DMS 273 treated with DMSO at 0.1 percent for 48 hours (cell line): ENCODE measurements around the gene RAMP3.
"Not testable (repeated sequence)": the region's sequence is repeated elsewhere in the genome, so short reads cannot be mapped to it uniquely, and the experiment has no call there.

Experiments
- DNase-seq: peaks from one replicate; lab custom pipeline; 2025; lab: John Stamatoyannopoulos, UW

RAMP3 gene, protein sequence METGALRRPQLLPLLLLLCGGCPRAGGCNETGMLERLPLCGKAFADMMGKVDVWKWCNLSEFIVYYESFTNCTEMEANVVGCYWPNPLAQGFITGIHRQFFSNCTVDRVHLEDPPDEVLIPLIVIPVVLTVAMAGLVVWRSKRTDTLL

DNA sequence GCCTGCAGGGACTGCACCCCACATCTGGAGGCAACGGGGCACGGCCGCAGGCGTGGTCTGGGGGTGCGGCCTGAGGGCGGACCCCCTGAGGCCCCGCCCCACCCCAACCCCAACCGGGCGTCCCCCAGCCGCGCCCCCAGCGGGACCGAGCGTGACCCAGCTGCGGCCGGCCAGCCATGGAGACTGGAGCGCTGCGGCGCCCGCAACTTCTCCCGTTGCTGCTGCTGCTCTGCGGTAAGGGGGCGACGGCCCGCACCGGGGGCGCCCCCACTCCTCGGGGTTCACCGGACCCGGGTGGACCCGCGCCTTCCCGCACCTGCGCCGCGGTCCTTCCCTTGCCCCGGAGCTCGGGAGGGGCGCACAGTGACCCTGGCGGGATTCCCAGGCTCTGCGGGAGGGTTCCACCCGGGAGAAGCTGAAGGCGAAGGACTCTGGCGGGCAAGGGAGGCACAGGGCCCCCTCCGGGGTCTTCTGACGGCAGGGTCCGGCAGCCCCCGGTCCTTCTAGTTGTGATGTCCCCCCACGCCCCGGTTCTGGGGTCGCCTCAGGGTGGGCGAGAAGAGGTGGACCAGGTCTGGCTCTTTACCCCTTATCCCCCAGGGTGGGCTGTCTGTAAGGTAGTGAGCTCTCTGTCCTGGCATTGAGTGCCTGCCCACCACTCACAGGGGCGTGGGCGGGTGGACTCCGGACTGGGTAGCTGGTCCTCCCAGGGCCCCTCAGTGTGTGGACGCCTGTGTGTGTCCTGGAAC lies at the start of gene RAMP3:
Gene RAMP3 (plus strand): TSS at position 139 of the 749 bp plus-strand sequence. CDS start 38 bp downstream, at position 177.
- DNase-seq = no peak

- DNase-seq = no peak
Observed at GRCh38 chr7:45108863-45109262, 48.7 kb upstream of the RAMP3 start.

DNA sequence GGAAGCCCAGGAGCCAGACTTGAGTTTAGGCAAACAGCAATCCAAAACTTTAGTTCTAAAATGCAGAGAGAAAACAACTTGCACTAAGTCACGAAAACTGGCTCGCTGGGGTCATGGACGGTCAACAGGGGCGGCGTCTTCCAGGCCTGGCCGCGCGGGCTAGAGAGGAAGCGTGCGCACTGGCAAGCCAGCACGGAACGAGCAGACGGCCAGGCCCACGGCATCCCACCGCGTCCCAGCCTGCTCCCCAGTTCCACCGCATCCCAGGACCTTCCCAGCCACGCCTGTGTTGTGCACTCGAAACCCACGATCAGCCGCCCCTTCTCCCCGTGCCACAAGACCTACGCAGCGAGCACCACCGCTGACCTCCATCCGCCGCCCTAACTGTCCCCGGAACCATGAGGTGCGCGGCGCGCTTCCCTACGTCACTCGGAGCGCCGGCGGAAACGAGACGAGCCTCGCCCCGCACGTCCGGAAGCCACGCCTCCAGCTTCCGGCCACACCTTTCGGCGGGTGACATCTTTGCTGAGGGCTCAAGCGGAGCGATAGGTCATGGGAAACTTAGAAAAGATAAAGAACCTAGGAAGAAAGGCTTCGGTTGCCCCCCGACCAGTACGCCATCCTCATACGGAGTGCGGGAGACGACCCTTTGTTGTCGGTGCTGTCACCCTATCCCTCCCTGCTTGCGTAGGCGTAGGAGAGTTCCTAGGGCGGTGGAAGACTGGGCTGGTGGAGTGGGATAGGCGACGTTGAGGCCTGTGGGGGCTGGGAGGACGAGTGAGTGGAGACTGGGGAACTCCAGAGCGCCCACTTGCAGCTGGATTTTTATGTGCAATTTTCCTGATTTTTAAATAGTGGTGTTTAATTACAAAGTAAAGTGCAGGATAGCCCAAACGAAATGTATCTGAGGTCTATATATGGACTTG lies 46.0 kb upstream of the RAMP3 start, which contains the start of gene TBRG4:
Gene TBRG4 (minus strand): TSS at position 400 of the 926 bp plus-strand sequence. CDS start 2,460 bp downstream, outside the sequence.
- DNase-seq = peak; percentile 96

DNA sequence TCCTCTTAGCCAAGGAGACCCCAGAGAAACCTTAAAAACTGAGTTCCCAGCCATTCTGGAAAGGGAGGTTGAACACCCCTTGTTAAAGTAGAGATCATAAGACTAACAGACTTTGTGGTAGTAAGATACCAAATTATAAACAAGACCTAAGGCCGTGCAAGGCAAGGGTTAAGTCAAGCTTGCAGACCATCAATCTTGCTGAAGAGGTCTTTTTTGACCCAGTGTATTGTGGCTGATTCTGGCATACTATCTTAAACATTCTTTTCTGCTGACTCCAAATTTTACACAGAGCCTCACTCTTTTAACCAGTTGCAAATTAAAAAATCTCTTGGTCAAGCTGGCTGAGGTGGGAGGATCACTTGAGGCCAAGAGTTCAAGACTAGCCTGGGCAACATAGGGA lies 44.9 kb upstream of the RAMP3 start:
- DNase-seq = no peak

GRCh38 chr7:45114257-45114656 lies 43.3 kb upstream of the RAMP3 start:
- DNase-seq = not testable (repeated sequence)

- DNase-seq = no peak
Observed at GRCh38 chr7:45114926-45115325, 42.7 kb upstream of the RAMP3 start.

DNA sequence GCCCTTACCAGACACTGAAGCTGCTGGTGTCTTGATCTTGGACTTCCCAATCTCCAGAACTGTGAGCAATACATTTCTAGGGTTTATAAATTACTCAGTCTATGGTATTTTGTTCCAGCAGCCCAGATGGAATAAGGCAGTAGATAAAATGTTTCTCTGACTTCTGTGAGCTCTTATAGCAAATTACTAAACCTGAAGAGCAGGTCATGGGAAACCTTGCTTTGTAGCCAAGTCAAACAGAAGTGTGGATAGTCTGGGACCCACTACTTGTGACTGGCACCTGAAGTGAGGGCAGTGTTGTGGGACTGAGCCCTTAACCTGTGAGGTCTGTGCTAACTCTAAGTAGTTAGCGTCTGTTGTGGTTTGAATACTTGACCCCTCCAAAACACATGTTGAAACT lies 41.5 kb upstream of the RAMP3 start:
- DNase-seq = no peak

GRCh38 chr7:45117582-45117981 lies 40.0 kb upstream of the RAMP3 start:
- DNase-seq = no peak

- DNase-seq = no peak
Observed at GRCh38 chr7:45118292-45118691, 39.3 kb upstream of the RAMP3 start.

- no peak for DNase-seq
Observed at GRCh38 chr7:45118889-45119331, 38.7 kb upstream of the RAMP3 start.

DNA sequence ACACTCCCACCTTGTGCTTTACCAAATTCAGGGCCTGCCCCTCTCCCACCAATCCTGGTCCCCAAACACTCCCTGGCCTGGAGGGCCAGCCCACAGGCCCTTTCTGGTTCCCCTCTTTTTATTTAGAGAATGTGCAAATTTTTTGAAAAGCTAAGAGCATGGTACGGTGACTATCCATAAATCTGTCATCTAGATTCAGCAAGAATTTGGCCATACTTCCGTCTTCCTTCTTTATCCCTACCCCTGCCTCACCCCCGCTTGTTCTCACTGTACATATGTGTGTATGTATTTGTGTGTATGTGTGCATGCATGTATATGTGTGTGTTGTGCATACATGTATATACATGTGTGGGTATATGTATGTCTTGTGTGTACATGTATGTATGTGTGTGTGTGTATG lies 38.0 kb upstream of the RAMP3 start:
- no peak for DNase-seq

DNA sequence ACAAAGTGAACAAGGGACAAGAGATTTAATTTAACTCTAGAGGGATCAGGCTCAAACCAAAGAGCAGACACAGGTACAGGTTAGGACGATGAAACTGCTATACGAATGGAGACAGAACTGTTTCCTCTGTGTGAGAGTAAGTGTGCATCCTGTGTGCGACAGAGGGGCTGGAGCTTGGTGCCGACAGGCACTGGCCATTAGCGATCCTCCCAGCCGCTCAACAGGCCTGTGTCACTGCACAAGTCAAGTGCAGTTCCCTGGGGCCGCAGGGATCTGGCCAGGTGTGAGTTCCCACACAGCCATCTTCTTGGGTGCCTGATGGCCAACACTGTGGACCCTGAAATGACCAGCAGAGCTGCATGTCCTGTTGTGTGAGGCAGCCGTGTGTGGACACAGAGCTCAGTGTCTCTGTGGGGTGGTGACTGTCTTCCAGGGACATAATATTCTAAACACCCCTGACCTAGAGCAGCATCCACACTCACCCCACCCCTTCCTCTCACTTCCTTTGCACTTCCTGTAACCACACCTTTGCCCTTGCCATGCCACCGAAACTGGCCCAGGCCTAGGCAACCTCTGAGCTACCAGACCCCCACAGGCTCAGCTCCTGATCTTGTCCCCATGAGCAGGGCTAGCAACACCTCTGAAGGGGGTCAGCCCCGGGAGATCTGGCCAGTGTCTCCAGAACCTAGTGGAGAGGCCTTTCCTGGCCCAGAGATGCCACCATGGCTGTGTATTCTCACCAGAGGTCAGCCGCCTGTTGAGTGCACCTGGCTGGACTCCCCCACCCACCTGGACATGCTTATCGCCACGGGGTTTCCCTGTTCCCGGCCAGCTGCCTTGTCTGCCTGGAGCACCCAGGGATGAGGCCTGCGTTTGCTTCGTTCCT lies 34.4 kb upstream of the RAMP3 start:
- DNase-seq = no peak

DNA sequence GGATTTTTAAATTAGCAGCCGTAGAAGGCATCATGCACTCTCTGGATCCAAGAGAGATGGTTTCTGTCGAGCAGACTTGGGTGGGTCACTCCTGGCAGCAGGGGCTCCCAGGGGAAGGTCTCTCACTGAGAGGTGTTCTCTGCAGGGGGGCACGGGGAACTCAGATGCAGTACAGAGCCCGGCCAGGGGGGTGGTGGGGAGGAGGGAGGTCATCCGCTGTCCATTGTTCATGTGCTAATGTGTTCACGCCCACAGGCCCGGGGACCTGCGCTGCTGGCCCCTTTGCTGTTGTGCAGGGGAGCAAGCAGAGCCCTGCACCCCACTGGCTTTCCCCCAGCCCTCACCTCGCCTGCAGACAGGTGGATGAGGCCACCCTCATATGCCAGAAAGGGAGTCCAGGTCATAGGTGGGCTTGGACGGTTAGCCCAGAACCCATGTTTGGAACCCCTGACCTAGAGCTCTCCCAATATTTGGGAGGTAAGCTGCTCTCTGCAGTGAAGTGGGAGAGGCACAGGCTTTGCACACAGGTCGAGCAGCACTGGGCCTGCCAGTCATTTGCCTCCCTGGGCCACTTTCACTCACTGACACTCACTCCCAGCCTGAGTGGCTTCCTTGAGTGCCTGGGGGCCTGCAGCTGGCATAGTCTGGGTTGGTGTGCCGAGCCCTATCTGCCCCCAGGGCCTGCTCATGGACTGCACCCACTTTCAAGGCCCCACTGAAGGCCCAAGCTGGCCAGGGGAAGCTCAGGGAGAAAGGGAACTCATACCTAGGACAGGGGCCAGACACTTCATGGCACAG lies 33.5 kb upstream of the RAMP3 start:
- DNase-seq = no peak

- no peak for DNase-seq
Observed at GRCh38 chr7:45125193-45125904, 32.2 kb upstream of the RAMP3 start.

- no peak for DNase-seq
Observed at GRCh38 chr7:45126201-45126600, 31.4 kb upstream of the RAMP3 start.

DNA sequence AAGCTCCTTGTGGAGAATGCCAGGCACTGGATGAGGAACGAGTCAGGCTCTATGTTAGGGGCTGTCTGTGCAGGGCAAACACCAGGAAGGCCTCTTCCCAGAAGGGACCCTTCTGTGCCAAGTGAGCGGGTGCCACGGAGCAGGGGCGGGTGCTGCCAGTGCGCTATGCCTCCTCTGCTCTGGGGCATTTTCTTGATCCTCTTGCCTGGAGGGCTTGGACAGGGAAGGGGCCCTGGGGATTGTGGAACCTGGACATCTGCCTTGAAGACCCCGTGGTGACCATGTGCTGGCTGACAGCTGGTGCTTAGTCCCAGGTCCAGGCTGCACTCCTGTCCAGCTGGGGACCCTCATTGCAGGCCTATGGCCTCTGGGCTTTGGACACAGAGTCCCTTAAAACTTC lies 30.7 kb upstream of the RAMP3 start:
- DNase-seq = no peak

GRCh38 chr7:45129181-45129800 lies 28.3 kb upstream of the RAMP3 start:
- no peak for DNase-seq

GRCh38 chr7:45129906-45130305 lies 27.7 kb upstream of the RAMP3 start:
- no peak for DNase-seq

DNA sequence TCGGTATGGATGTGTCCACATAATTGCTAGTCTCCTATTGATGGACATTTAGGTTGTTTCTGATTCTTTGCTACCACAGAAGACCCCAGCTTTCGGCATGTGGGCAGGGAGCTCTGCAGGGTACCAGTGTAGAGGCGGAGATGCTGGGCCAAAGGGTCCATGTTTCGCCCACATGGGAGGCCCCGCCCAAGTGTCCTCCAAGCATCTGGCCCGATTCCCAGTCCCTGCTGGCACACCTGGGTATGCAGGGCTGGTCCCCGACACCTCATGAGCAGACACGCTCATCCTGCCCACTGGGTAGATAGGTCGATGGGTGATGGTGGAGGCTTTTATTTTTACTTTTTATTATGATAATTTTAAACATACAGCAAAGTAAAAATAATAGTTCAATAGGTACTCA lies 26.7 kb upstream of the RAMP3 start:
- no peak for DNase-seq

- DNase-seq = no peak
Observed at GRCh38 chr7:45131891-45132290, 25.7 kb upstream of the RAMP3 start.
